Progenitor cell of endocrine pancreas (in vitro differentiated cells): ENCODE results near the gene CRYBG2. TPM values are rescaled to one million over a fixed set of nuclear protein-coding genes. Genes with fewer than 3 reads are reported as not detected.
"Not testable (repeated sequence)": the region's sequence is repeated elsewhere in the genome, so short reads cannot be mapped to it uniquely, and the experiment has no call there.

Experiments used
- DNase-seq: peaks from one replicate; pipeline ENCODE4 v3.0.0; 2021; ENCODE audit warnings: low spot score; ENCODE audit not compliant: unreplicated experiment
- H3K27ac Mint-ChIP-seq: 2 replicates; pipeline ENCODE4 v1.8.0; 2021; ENCODE audit warnings: mild to moderate bottlenecking, moderate library complexity, mixed read lengths
- H3K27me3 Mint-ChIP-seq: 2 replicates; pipeline ENCODE4 v1.8.0; 2021; ENCODE audit warnings: mixed read lengths
- H3K36me3 Mint-ChIP-seq: 2 replicates; pipeline ENCODE4 v1.8.0; 2022; ENCODE audit warnings: mixed read lengths; ENCODE audit not compliant: insufficient read depth
- H3K4me1 Mint-ChIP-seq: 2 replicates; pipeline ENCODE4 v1.8.0; 2021; ENCODE audit warnings: low read depth, mixed read lengths
- H3K4me3 Mint-ChIP-seq: 2 replicates; pipeline ENCODE4 v1.8.0; 2021; ENCODE audit warnings: low read depth, mild to moderate bottlenecking, moderate library complexity, mixed read lengths
- H3K9me3 Mint-ChIP-seq: 2 replicates; pipeline ENCODE4 v1.8.0; 2021; ENCODE audit warnings: low read depth, mixed read lengths
- CTCF ChIP-seq: fragments of 200-600 bp; sonication (generic); IDR thresholded peaks from one replicate; pipeline ENCODE4 v1.5.0; 2021; ENCODE audit warnings: antibody characterized with exemption, mild to moderate bottlenecking; ENCODE audit not compliant: unreplicated experiment
- total RNA-seq: library from RNA; stranded (reverse); gene quantifications from 2 replicates; pipeline ENCODE4 v1.2.1, GENCODE V29; 2021

Gene CRYBG2
- total RNA-seq, 1 donor from 2014 or later: 13.8 TPM

- Mint-ChIP-seq H3K4me3 (peak overlapping the region; percentile 24), H3K9me3 (no peaks in the 10 kb centered on the region)
These were observed 16.3 kb downstream of the CRYBG2 start for GRCh38 chr1:26337625-26338024.

GRCh38 chr1:26337206-26337535 lies 16.8 kb downstream of the CRYBG2 start:
- peak overlapping the region; percentile 59 for H3K4me3 Mint-ChIP-seq
- no peak for DNase-seq
- H3K36me3 Mint-ChIP-seq: no peaks in the 10 kb centered on the region
- peaks cover 11% of the 10 kb centered on the region for H3K27me3 Mint-ChIP-seq
- H3K27ac Mint-ChIP-seq: no peak overlapping the region
- TF ChIP-seq CTCF: no peak
- H3K4me1 Mint-ChIP-seq: peaks cover 4% of the 10 kb centered on the region
- H3K9me3 Mint-ChIP-seq: no peaks in the 10 kb centered on the region

More at GRCh38 chr1:26337625-26338024, 16.3 kb downstream of the CRYBG2 start:
- Mint-ChIP-seq H3K27ac (peak overlapping the region; percentile 45), H3K36me3 (no peaks in the 10 kb centered on the region), H3K27me3 (peaks cover 11% of the 10 kb centered on the region), H3K4me1 (peaks cover 4% of the 10 kb centered on the region)
- no peak for TF ChIP-seq CTCF
- DNase-seq: no peak

GRCh38 chr1:26336477-26337205 lies 17.3 kb downstream of the CRYBG2 start:
- H3K4me3 Mint-ChIP-seq: peak overlapping the region; percentile 97
- peak overlapping the region; percentile 33 for H3K27ac Mint-ChIP-seq
- no peaks in the 10 kb centered on the region for H3K9me3 Mint-ChIP-seq
- no peaks in the 10 kb centered on the region for H3K36me3 Mint-ChIP-seq
- peak; percentile 88 for DNase-seq
- TF ChIP-seq CTCF: no peak
- peaks cover 4% of the 10 kb centered on the region for H3K4me1 Mint-ChIP-seq
- peaks cover 7% of the 10 kb centered on the region for H3K27me3 Mint-ChIP-seq

- H3K4me3 Mint-ChIP-seq: peak overlapping the region; percentile 97
- peak; percentile 30 for DNase-seq
- no peaks in the 10 kb centered on the region for H3K36me3 Mint-ChIP-seq
- H3K9me3 Mint-ChIP-seq: no peaks in the 10 kb centered on the region
- H3K27ac Mint-ChIP-seq: peak overlapping the region; percentile 91
- no peak for TF ChIP-seq CTCF
- peaks cover 4% of the 10 kb centered on the region for H3K4me1 Mint-ChIP-seq
- H3K27me3 Mint-ChIP-seq: peaks cover 7% of the 10 kb centered on the region
These were observed 18.0 kb downstream of the CRYBG2 start for GRCh38 chr1:26335774-26336476.

GRCh38 chr1:26333312-26333711 lies 20.6 kb downstream of the CRYBG2 start:
- H3K27me3 Mint-ChIP-seq, H3K36me3 Mint-ChIP-seq, H3K9me3 Mint-ChIP-seq, DNase-seq, H3K27ac Mint-ChIP-seq, H3K4me3 Mint-ChIP-seq, H3K4me1 Mint-ChIP-seq: not testable (repeated sequence)
